Measurements from ENCODE around the gene SLC23A2.

DNA sequence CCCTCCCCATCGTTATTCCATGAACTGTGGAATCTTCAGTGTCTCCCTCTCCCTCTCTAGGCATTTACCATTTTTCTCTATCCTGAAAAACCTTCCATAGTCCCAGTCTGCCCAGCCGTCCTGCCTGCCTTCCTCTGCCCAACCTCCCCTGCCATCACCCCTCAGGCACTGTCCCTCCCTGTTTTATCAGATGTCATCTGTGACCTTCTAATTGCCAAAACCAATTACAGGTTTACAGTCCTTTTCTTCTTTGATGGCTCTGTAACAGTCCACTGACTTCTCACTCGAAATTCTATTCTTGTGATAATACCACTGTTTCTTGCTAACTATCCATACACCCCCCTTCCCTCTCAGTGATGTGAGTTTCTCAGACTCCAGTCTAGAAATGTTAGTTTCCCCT is 2.3 kb upstream of the SLC23A2 start:
- no peak for TF ChIP-seq BHLHE40 (IDR thresholded peaks at IDR 0.05; ENCODE audit: borderline replicate concordance)
- no peak for TF ChIP-seq CTBP1 (IDR thresholded peaks at IDR 0.05; ENCODE audit: borderline replicate concordance)
- no peak for TF ChIP-seq NFRKB (IDR thresholded peaks at IDR 0.05)
- TF ChIP-seq FOXA1 (IDR thresholded peaks at IDR 0.05): no peak
- no peak for TF ChIP-seq TARDBP (IDR thresholded peaks at IDR 0.05)
